ENCODE data around the gene SLC37A3.

Gene SLC37A3

GRCh38 chr7:140389445-140389844 is 8.9 kb downstream of the SLC37A3 start:
- no peak overlapping the region for H3K4me3 ChIP-seq (ENCODE audit: low read length, poor library complexity, severe bottlenecking)
- H3K9me3 ChIP-seq (ENCODE audit: insufficient read depth, low read depth, low read length) = no peaks in the 10 kb centered on the region
- H3K36me3 ChIP-seq (ENCODE audit: insufficient read depth, low read length) = no peaks in the 10 kb centered on the region
- no peak overlapping the region for H3K9ac ChIP-seq (ENCODE audit: low read depth, low read length, poor library complexity, severe bottlenecking)
- H3K79me2 ChIP-seq (ENCODE audit: insufficient read depth, low read length) = peaks cover 23% of the 10 kb centered on the region; the same call in 1 of the 2 replicates
- H3F3A ChIP-seq (ENCODE audit: low read depth) = no peaks in the 10 kb centered on the region
- no peaks in the 10 kb centered on the region for H3K9me2 ChIP-seq (replicated peaks; ENCODE audit: low read depth, low read length)
- H4K20me1 ChIP-seq (ENCODE audit: insufficient read depth, low read length, poor library complexity, severe bottlenecking) = peaks cover 36% of the 10 kb centered on the region
- TF ChIP-seq CTCF (conservative IDR thresholded peaks at IDR 0.05; ENCODE audit: low read length) = no peak
- TF ChIP-seq EZH2phosphoT487 (IDR thresholded peaks at IDR 0.05; ENCODE audit: borderline replicate concordance) = no peak
- no peak overlapping the region for H3K4me2 ChIP-seq (ENCODE audit: low read depth, low read length, poor library complexity, severe bottlenecking)
- no peak overlapping the region for H2AFZ ChIP-seq (ENCODE audit: low read length)
- H3K27me3 ChIP-seq (ENCODE audit: insufficient read depth, low read length, poor library complexity, severe bottlenecking) = no peaks in the 10 kb centered on the region
- H3K4me1 ChIP-seq (ENCODE audit: insufficient read depth, low read length, poor library complexity, severe bottlenecking) = peaks cover 26% of the 10 kb centered on the region

- Histone ChIP-seq H3K9ac (ENCODE audit: low read depth, low read length, poor library complexity, severe bottlenecking) (no peak overlapping the region), H3K9me2 (replicated peaks; ENCODE audit: low read depth, low read length) (no peaks in the 10 kb centered on the region), H3K4me2 (ENCODE audit: low read depth, low read length, poor library complexity, severe bottlenecking) (no peak overlapping the region), H3K27me3 (ENCODE audit: insufficient read depth, low read length, poor library complexity, severe bottlenecking) (no peaks in the 10 kb centered on the region), H3K79me2 (ENCODE audit: insufficient read depth, low read length) (peaks cover 24% of the 10 kb centered on the region; the same call in 1 of the 2 replicates), H4K20me1 (ENCODE audit: insufficient read depth, low read length, poor library complexity, severe bottlenecking) (peaks cover 6% of the 10 kb centered on the region), H3K9me3 (ENCODE audit: insufficient read depth, low read depth, low read length) (no peaks in the 10 kb centered on the region), H3K4me1 (ENCODE audit: insufficient read depth, low read length, poor library complexity, severe bottlenecking) (peaks cover 5% of the 10 kb centered on the region), H2AFZ (ENCODE audit: low read length) (no peak overlapping the region), H3F3A (ENCODE audit: low read depth) (no peaks in the 10 kb centered on the region), H3K4me3 (ENCODE audit: low read length, poor library complexity, severe bottlenecking) (no peak overlapping the region), H3K36me3 (ENCODE audit: insufficient read depth, low read length) (peaks cover 12% of the 10 kb centered on the region; the same call in 1 of the 2 replicates)
- TF ChIP-seq EZH2phosphoT487 (IDR thresholded peaks at IDR 0.05; ENCODE audit: borderline replicate concordance) = no peak
- TF ChIP-seq CTCF (conservative IDR thresholded peaks at IDR 0.05; ENCODE audit: low read length) = no peak
Measured at GRCh38 chr7:140384894-140385545, 13.3 kb downstream of the SLC37A3 start.

- no peak overlapping the region for H2AFZ ChIP-seq (ENCODE audit: low read length)
- H3K9me3 ChIP-seq (ENCODE audit: insufficient read depth, low read depth, low read length) = no peaks in the 10 kb centered on the region
- H3F3A ChIP-seq (ENCODE audit: low read depth) = no peaks in the 10 kb centered on the region
- peaks cover 5% of the 10 kb centered on the region for H3K4me1 ChIP-seq (ENCODE audit: insufficient read depth, low read length, poor library complexity, severe bottlenecking)
- H3K27me3 ChIP-seq (ENCODE audit: insufficient read depth, low read length, poor library complexity, severe bottlenecking) = no peaks in the 10 kb centered on the region
- no peak overlapping the region for H3K9ac ChIP-seq (ENCODE audit: low read depth, low read length, poor library complexity, severe bottlenecking)
- peaks cover 20% of the 10 kb centered on the region; the same call in 1 of the 2 replicates for H3K36me3 ChIP-seq (ENCODE audit: insufficient read depth, low read length)
- H4K20me1 ChIP-seq (ENCODE audit: insufficient read depth, low read length, poor library complexity, severe bottlenecking) = peaks cover 3% of the 10 kb centered on the region
- no peak for TF ChIP-seq CTCF (conservative IDR thresholded peaks at IDR 0.05; ENCODE audit: low read length)
- no peak for TF ChIP-seq EZH2phosphoT487 (IDR thresholded peaks at IDR 0.05; ENCODE audit: borderline replicate concordance)
- peaks cover 15% of the 10 kb centered on the region; the same call in 1 of the 2 replicates for H3K79me2 ChIP-seq (ENCODE audit: insufficient read depth, low read length)
- H3K4me3 ChIP-seq (ENCODE audit: low read length, poor library complexity, severe bottlenecking) = no peak overlapping the region
- no peak overlapping the region for H3K4me2 ChIP-seq (ENCODE audit: low read depth, low read length, poor library complexity, severe bottlenecking)
- H3K9me2 ChIP-seq (replicated peaks; ENCODE audit: low read depth, low read length) = no peaks in the 10 kb centered on the region
Measured at GRCh38 chr7:140383954-140384713, 14.2 kb downstream of the SLC37A3 start.

Data from Loucy (cell line).